Fibroblast of lung (primary cell): Measurements from ENCODE around the gene ZNF474. TPM values are rescaled to one million over a fixed set of nuclear protein-coding genes. Genes with fewer than 3 reads are reported as not detected.

Experiments used
- DNase-seq, 2 donors: peaks; one replicate each; pipeline versions ENCODE4 v3.0.0 to v3.0.0-alpha.2; 2010; ENCODE audit warnings: low read depth in 2 of 2
- H2AFZ ChIP-seq: 2 replicates; pipeline ENCODE4 v1.5.1; 2012; ENCODE audit warnings: low read length, control low read depth, inconsistent platforms
- H3K27ac ChIP-seq: 2 replicates; pipeline ENCODE4 v1.5.1; 2011; ENCODE audit warnings: low read length, control low read depth; ENCODE audit not compliant: insufficient read depth
- H3K27me3 ChIP-seq: 2 replicates; pipeline ENCODE4 v1.5.1; 2011; ENCODE audit warnings: mild to moderate bottlenecking, low read length; ENCODE audit not compliant: control insufficient read depth, insufficient read depth
- H3K36me3 ChIP-seq: 2 replicates; pipeline ENCODE4 v1.5.1; 2011; ENCODE audit warnings: low read length; ENCODE audit not compliant: control insufficient read depth, insufficient read depth
- H3K4me1 ChIP-seq: 2 replicates; pipeline ENCODE4 v1.5.1; 2011; ENCODE audit warnings: low read length; ENCODE audit not compliant: control insufficient read depth, insufficient read depth; ENCODE audit errors: extremely low read depth
- H3K4me2 ChIP-seq: 2 replicates; pipeline ENCODE4 v1.5.1; 2011; ENCODE audit warnings: low read length, control low read depth; ENCODE audit not compliant: insufficient read depth; ENCODE audit errors: extremely low read depth
- H3K4me3 ChIP-seq, 4 experiments: fragments of 200-600 bp in 1 of 4; sonication (generic) in 1 of 4; replicated peaks in 1 of 4; 2 replicates each; pipeline ENCODE4 v1.5.1; 2011 to 2016; ENCODE audit warnings: low read length in 4 of 4, low read depth in 3 of 4, mild to moderate bottlenecking in 3 of 4, control low read depth in 2 of 4, inconsistent platforms in 1 of 4, mixed read lengths in 1 of 4; ENCODE audit not compliant: insufficient read depth in 1 of 4; ENCODE audit errors: control extremely low read depth in 1 of 4
- H3K79me2 ChIP-seq: 2 replicates; pipeline ENCODE4 v1.5.1; 2012; ENCODE audit warnings: mild to moderate bottlenecking, low read length, inconsistent platforms; ENCODE audit not compliant: control insufficient read depth, insufficient read depth
- H3K9ac ChIP-seq: 2 replicates; pipeline ENCODE4 v1.5.1; 2011; ENCODE audit warnings: mild to moderate bottlenecking, low read length, control low read depth; ENCODE audit not compliant: insufficient read depth
- H3K9me3 ChIP-seq: 2 replicates; pipeline ENCODE4 v1.5.1; 2012; ENCODE audit warnings: low read depth, low read length; ENCODE audit not compliant: control insufficient read depth, insufficient read depth
- H4K20me1 ChIP-seq: 2 replicates; pipeline ENCODE4 v1.5.1; 2011; ENCODE audit warnings: low read length; ENCODE audit not compliant: control insufficient read depth, insufficient read depth; ENCODE audit errors: extremely low read depth
- EZH2 ChIP-seq: IDR thresholded peaks from 2 replicates; pipeline ENCODE4 v1.5.1; 2012; ENCODE audit warnings: low read length, control low read depth, mild to moderate bottlenecking; ENCODE audit errors: missing control alignments
- polyA plus RNA-seq, 2 donors: library from polyadenylated mRNA; depleted of rRNA in 1 of 2; stranded (reverse) in 1 of 2; unstranded in 1 of 2; fragments of >200 nt; gene quantifications; 2 replicates each; pipeline ENCODE4 v1.2.1, GENCODE V29; 2011 to 2012; ENCODE audit warnings: missing spikeins in 1 of 2
- total RNA-seq: library from RNA; depleted of rRNA; stranded (reverse); fragments of >200 nt; gene quantifications from 2 replicates; pipeline ENCODE4 v1.2.1, GENCODE V29; 2014
- TF ChIP-seq, protein P1 (sequence below), 2 donors: IDR thresholded peaks in 1 of 2; conservative IDR thresholded peaks in 1 of 2; 1 replicate in 1 of 2; 2 replicates in 1 of 2; pipeline ENCODE4 v1.5.1; 2011 to 2012; ENCODE audit warnings: low read length in 2 of 2, control low read depth in 1 of 2, inconsistent platforms in 1 of 2, low read depth in 1 of 2, mild to moderate bottlenecking in 1 of 2

The ZNF474 gene
- total and polyA plus RNA-seq, 2 donors (not counting 1 experiment from before 2014, with no cell fraction given) = 0.17 to 0.20 TPM

DNA sequence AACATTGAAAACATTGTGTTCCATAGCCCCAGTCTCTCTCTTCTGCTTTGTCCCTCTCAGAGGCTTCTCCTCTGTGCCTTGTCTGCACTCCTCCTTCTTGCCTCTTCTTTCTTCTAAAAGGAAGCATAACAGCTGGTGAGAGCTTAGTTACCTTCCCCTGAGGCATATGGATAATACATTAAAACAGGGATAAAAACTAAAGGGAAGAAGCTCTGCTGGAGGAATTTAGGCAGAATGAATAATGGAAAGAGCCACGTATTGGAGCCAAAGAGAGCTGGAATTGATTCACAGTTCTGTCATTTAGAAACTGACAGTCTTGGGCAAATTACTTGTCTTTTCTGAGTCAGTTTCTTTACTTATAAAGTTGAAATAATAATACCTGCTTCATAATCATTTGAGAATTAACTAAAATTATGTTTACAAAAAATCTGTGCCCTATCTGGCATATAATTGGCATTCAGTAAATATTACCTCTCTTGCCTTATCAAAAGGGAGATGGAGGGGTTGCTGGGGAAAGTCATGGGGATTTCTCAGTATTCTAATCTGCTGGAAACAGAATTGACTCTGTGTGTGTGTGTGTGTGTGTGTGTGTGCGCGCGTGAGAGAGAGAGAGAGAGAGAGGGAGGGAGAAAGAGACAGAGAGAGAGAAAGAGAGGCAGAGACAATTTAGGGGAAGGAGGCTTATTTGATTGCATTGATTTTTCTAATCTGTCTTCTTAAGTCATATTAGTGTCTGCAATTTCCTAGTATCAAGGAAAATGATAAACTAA is 20.2 kb downstream of the ZNF474 start:
- no peaks in the 10 kb centered on the region for H3K36me3 ChIP-seq
- no peak overlapping the region for H3K27ac ChIP-seq
- H2AFZ ChIP-seq = no peak overlapping the region
- H3K9ac ChIP-seq = no peak overlapping the region
- H3K9me3 ChIP-seq = no peaks in the 10 kb centered on the region
- no peak overlapping the region for H3K4me2 ChIP-seq
- no peaks in the 10 kb centered on the region for H3K27me3 ChIP-seq
- no peak for DNase-seq
- TF ChIP-seq, protein P1, sequence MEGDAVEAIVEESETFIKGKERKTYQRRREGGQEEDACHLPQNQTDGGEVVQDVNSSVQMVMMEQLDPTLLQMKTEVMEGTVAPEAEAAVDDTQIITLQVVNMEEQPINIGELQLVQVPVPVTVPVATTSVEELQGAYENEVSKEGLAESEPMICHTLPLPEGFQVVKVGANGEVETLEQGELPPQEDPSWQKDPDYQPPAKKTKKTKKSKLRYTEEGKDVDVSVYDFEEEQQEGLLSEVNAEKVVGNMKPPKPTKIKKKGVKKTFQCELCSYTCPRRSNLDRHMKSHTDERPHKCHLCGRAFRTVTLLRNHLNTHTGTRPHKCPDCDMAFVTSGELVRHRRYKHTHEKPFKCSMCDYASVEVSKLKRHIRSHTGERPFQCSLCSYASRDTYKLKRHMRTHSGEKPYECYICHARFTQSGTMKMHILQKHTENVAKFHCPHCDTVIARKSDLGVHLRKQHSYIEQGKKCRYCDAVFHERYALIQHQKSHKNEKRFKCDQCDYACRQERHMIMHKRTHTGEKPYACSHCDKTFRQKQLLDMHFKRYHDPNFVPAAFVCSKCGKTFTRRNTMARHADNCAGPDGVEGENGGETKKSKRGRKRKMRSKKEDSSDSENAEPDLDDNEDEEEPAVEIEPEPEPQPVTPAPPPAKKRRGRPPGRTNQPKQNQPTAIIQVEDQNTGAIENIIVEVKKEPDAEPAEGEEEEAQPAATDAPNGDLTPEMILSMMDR (conservative IDR thresholded peaks at IDR 0.05 in 1 of 2, IDR thresholded peaks at IDR 0.05 in 1 of 2; ENCODE audit: low read depth in 1 of 2, low read length in 2 of 2) = no peak
- no peak for TF ChIP-seq EZH2
- no peaks in the 10 kb centered on the region for H4K20me1 ChIP-seq
- no peak overlapping the region for H3K4me3 ChIP-seq
- peaks cover 16% of the 10 kb centered on the region for H3K4me1 ChIP-seq
- H3K79me2 ChIP-seq = no peaks in the 10 kb centered on the region

DNA sequence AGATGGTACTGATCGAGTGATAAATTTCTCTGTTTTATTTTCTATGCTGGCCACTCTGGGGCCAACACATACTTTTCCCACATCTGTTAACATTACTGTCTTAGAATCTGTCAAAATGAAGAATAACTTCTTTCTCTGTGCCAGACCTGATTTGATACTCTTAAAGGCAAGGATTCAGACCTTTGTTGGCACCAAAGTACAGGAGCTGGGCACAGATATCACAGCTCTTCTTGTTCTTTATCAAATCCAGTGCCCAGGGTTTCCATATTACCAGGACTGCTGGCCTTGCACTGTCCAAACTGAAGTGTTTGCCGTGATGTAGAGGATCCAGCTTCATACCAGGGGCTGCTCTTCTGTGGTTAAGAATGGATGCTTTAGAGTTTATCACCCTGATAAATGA is 20.9 kb downstream of the ZNF474 start:
- Histone ChIP-seq H3K4me1 (peaks cover 20% of the 10 kb centered on the region), H3K27me3 (no peaks in the 10 kb centered on the region), H2AFZ (no peak overlapping the region), H3K4me2 (no peak overlapping the region), H3K79me2 (no peaks in the 10 kb centered on the region), H3K9me3 (no peaks in the 10 kb centered on the region), H3K27ac (no peak overlapping the region), H3K4me3 (no peak overlapping the region), H3K36me3 (no peaks in the 10 kb centered on the region), H4K20me1 (no peaks in the 10 kb centered on the region), H3K9ac (no peak overlapping the region)
- peak in 1 of 2 donors; percentile 89 for DNase-seq
- no peak for TF ChIP-seq EZH2
- TF ChIP-seq, protein P1 (conservative IDR thresholded peaks at IDR 0.05 in 1 of 2, IDR thresholded peaks at IDR 0.05 in 1 of 2; ENCODE audit: low read depth in 1 of 2, low read length in 2 of 2) = no peak

DNA sequence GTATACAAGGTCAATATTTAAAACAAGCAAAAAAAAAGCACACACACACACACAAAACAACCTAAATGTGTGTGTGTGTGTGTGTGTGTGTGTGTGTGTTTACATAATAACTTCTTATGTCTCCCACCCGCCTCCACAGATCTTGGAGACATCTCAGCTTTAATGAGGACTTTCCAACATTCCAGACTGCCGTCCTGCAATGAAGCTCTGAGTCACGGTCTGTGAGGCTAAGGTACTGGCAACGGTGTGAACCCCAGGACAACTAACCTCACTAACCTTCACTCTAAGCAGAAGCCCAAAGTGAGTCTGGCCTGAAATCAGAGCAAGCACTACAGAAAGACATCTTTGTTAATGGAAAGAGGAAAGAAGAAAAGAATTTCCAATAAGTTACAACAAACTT is 22.3 kb downstream of the ZNF474 start:
- Histone ChIP-seq H3K79me2 (no peaks in the 10 kb centered on the region), H3K9me3 (no peaks in the 10 kb centered on the region), H3K4me2 (peak overlapping the region; percentile 42), H2AFZ (no peak overlapping the region), H3K4me3 (no peak overlapping the region), H3K27me3 (no peaks in the 10 kb centered on the region), H3K9ac (no peak overlapping the region), H3K36me3 (no peaks in the 10 kb centered on the region), H3K27ac (no peak overlapping the region), H3K4me1 (peaks cover 21% of the 10 kb centered on the region), H4K20me1 (no peaks in the 10 kb centered on the region)
- DNase-seq = peak; percentile 25 to 99
- TF ChIP-seq, protein P1 (conservative IDR thresholded peaks at IDR 0.05 in 1 of 2, IDR thresholded peaks at IDR 0.05 in 1 of 2; ENCODE audit: low read depth in 1 of 2, low read length in 2 of 2) = no peak
- TF ChIP-seq EZH2 = no peak
